ENCODE data around the gene WDR86.

The WDR86 gene

DNA sequence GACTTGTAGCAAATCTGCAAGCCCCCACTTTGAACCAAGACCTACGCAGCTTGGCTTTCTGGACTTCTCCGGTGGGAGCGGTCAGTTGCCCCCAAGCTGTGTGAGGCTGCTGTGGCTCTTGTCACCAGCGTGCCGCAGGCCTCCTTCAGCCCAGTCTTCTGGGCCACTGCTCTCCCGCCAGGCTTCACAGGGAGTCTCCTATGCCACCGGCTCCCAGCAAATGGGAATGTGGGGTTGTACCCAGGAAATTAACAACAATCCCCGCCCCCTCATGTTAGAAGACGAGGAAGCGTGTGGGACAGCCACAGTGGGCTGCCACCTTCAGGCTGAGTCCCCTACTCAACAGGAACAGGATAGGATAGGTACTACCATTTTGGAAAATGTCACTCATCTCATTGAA lies 4.2 kb downstream of the WDR86 start:
- no peak for DNase-seq

- DNase-seq: no peak
Measured at GRCh38 chr7:151405056-151405455, 4.8 kb downstream of the WDR86 start.

GRCh38 chr7:151404216-151405011 lies 5.4 kb downstream of the WDR86 start:
- no peak for DNase-seq

- no peak for DNase-seq
Measured at GRCh38 chr7:151403764-151404163, 6.1 kb downstream of the WDR86 start.

DNA sequence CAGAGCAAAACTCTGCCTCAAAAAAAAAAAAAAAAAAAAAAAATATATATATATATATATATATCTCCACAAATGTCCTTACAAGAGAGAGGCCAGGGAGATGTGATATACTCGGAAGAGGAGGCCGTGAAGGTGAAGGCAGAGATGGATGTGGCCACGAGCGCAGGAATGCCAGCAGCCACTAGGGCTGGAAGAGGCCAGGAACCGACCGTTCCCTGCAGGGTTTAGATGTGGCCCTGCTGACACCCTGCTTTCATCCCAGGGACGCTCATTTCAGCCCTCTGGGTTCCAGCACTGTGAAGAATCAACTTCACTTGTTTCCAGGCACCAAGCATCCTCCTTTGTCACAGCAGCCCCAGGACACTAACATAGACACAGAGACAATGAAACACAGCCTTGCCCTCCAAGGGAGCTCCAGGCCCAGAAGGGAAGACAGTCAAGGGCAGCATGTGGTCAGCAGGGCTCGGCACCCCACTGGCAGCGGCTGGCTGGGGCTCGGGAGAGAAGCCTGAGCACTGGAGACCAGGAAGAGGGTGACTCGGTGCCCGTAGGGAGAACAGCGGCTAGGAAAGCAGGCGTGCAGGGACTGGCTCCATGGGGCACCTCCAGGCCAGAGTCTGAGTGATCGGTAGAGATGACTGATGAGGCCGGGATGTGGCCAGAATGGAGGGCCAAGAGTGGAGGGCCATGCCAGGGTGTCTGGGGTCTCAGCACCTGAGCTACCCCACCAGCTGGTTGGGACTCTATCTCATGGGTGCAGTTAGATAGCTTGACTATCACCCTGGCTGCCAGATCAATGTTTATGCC lies 7.6 kb downstream of the WDR86 start:
- DNase-seq: no peak

DNA sequence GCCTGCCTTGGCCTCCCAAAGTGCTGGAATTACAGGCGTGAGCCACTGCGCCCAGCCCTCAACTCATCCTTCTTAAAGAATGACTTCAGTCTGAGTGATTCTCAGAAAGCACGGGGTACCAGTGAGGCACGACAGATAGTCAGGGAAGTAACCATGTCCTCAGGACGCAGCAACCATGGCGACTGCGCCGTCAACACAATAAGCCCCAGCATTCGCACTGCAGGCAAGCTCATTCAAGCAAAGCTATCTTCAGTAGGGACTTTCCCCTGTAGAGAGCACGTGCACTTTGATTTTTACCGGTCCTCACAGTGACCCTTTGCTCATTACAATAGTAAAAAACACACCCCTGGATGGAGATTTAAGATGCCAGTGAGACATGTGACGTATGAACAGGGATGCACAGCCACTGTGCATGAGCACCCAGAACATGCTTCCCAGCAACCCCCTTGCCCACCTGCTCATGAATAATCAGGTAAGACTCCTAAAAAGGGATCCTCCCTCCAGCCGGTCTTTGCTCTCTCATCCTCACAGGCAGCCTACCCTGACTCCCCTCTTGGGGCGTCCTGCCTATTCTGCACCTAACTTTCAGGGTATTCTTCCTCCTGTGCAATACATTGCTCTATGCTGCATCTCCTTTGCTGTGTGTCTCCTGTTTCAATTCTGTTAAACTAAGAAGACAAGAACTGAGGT lies 9.1 kb downstream of the WDR86 start:
- no peak for DNase-seq

- no peak for DNase-seq
Measured at GRCh38 chr7:151399906-151400305, 9.9 kb downstream of the WDR86 start.

DNA sequence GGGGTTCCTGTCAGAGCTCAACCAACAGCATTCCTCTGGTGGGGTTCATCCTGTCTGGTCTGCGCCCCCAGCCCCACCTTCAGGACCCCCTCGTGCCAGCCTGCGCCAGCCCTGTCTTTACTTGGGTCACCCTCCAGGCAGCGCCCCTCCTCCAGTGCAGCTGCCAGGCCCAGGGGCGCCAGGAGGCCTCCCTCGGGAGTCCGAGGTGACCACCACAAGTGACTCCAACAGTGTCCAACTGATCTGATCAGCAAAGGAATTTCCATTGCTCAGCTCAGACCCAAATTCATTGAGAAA lies 10.6 kb downstream of the WDR86 start:
- no peak for DNase-seq

DNA sequence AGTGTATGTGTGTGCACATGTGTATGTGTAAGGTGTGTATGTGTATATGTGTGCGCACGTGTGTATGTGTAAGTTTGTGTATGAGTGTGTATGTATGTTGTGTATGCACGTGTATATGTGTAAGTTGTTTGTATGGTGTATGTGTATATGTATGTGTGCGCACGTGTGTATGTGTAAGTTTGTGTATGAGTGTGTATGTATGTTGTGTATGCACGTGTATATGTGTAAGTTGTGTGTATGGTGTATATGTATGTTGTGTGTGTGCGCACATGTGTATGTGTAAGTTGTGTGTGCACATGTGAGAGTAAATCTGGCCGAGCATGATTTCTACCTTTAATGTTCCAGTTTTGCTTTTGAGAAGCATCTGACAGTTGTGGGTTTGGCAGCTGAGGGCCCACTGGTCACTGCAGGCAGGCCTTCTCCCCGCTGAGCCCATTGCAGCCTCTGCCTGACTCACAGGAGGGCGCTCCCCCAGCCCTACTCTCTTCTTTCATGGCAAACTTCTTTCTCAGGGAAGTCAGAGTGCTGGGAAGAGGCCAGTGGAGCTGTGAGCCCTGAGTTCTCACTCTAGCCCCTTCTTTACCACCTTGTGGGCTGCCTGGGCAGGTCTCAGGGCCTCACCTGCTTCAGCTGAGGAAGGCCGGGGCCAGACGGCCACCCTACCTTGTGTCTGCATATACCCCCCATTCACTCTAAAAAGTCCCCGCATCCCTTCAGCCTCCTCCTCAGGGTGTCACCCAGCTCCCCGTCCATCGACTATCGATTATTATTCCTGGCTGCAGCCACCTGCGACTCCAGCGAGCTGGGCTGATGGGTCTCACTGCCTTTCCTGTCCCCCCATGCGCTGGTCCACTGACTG lies 11.2 kb downstream of the WDR86 start:
- no peak for DNase-seq

GRCh38 chr7:151397026-151397425 lies 12.8 kb downstream of the WDR86 start:
- DNase-seq: no peak

DNA sequence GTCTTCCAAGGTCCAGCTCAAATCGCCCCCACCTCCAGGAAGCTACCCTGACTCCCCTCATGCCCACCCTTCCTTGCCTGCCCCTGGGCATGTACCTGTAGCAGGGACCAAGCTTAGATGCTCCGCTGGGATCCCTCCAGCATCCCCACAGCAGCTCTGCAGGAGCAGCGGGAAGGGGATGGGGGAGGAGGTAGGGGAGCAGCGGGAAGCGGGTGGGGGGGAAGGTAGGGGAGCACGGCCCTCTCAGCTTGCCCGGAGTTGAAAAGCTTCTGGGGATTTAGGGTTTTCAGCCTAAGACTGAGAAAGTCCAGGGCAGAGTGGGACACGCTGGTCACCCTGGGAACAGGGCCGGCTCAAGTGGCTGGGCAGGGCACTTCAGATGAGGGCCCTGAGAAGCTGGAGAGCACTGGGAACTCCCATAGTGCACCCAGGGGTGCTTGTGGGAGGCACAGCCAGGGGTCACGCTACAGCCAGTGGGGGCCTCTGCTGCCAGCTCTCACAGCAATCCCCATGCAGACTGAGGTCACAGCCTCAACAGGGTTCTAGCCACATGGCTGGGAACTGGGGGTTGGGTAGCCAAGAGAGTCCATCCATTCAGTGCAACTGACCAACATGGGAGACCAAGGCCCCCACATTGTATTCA lies 13.4 kb downstream of the WDR86 start:
- DNase-seq: no peak

GRCh38 chr7:151395036-151395367 lies 14.8 kb downstream of the WDR86 start:
- no peak for DNase-seq

DNA sequence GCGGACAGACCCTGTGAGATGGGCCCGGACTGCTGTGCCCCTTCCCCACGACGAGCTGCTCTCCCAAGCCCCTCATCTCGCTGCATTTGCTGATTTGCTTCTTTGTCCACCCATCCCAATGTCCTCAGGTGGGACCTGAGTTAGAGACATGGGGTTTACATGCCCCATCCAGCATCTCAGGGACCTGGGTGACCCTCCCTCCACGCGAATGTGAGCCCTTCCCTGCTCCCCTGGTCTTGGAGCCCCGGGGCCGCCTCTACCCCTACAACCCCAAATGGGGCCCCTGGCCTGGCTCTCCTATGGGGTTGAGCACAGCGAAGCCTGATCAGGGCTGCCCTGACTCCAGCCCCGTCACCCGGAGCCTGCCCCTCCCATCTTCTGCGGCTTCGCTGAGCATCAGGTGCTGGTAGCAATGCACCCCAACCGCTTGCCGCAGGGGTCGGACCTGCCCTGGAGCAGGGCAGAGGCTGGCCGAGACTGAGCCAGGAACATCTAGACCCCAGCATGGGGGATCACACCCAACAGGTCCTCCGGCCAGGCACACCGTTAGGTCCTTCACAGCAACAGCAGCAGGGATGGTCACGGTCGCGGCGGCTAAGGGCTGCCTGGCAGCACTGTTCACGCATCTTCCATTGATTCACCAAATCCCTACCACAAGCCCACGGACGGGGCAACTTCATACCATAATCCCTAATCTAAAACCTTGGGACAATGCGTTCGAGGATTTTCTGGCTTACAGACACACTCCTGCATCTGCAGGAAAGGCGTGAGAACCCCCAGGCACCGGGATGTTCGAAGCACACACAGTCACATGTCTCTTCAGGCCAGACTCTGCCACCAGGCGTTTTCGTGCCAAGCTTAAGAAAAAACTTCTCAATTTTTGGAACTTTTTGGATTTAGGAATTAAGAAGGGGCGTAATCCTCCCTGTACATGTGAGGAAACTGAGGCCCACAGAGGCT lies 15.5 kb downstream of the WDR86 start:
- no peak for DNase-seq

DNA sequence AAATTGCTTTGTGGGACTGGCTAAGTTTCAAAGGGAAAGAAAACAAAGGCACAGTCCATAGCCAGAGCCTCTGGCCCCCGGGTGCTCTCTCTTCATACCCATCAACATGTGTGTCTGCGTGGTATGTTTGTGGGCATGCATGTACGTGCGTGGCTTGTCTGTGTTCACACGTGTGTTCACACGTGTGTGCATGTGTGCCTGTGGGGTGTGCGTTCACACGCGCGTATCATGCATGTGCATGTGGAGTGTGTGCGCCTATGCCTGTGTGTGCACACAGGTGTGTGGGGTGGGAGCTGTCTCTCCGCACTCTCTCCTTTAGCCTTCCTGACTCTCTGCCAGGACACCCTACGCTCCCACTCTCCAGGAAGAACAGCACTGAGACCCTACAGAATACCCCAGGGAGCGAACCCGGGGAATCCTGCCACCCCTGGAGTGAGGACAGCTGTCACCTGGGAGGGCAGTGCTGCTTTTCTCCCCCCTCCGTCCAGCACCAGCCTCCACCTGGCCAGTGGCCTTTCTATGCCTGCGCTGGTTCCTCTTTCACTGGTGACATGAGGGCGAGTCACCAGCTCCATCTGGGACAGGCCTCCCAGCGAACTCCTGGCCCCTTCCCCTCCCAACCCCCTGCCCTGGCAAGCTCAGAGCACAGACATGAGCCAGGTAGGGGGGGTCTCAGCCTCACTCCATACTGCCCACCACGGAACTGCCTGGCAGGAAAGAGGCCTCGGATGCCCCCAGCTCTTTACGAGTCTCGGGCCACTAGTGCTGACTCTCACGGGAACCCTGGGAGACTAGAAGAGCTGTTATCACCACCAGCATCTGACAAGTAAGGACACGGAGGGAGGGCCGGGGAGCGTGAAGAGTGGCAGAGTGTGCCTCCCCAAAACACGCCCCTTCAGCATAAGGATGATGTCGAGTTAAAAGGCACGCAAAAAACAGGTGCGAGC lies 16.5 kb downstream of the WDR86 start:
- no peak for DNase-seq

GRCh38 chr7:151392426-151392825 lies 17.4 kb downstream of the WDR86 start:
- no peak for DNase-seq

- no peak for DNase-seq
Measured at GRCh38 chr7:151392002-151392401, 17.8 kb downstream of the WDR86 start.

- DNase-seq: no peak
Measured at GRCh38 chr7:151391358-151391730, 18.5 kb downstream of the WDR86 start.

DNA sequence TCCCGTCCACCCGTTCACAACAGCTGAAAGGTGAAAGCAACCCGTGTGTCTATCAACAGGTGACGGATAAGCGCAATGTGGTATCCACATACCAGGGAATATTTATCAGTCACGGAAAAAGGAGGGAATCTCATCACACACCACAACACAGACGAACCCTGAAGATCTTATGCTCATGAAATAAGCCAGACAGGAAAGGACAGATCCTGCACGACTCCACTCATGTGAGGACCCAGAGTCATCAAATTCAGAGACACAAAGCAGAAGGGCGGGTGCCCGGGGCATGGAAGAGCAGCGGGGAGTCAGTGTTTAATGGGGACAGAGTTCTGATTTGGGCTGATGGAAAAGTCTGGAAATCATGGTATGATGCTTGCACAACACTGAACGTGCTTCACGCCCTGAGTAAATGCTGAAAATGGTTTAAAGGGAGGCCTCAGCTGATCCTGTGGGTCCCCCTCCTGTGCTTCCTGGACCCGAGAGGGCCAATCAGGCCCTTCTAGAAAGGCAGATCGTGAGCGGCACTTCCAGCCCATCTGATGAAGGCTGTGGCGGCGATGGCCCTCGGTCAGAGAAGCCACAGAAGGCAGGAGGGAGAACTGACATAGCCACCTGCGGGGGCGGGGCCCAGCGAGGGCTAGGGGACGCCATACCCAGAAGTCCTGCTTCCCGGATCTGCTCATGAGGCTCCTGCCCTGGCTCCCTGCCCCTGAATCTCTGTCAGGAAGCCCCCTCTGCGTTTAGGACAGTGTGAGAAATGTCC lies 19.1 kb downstream of the WDR86 start:
- DNase-seq: no peak
